ENCODE results near the gene GLS. TPM values are rescaled to one million over a fixed set of nuclear protein-coding genes. Genes with fewer than 3 reads are reported as not detected.

GLS gene
- total and polyA plus RNA-seq, 9 of the 15 experiments (the other 6 are each of a cell fraction or from before 2014, with no cell fraction given), result 13.7 to 77.5 (median 48.2) TPM

GRCh38 chr2:190840569-190841172 is 40.0 kb upstream of the GLS start:
- DNase-seq (ENCODE audit: extremely low read depth in 1 of 4, low spot score in 3 of 4), result no peak
- Histone ChIP-seq H3K9ac (ENCODE audit: insufficient read depth in 1 of 2, low read depth in 2 of 2, low read length in 2 of 2) (no peak overlapping the region), H3K4me1 (replicated peaks in 1 of 2; ENCODE audit: control insufficient read depth in 2 of 2, insufficient read depth in 2 of 2, low read length in 2 of 2) (no peaks in the 10 kb centered on the region), H3K27ac (ENCODE audit: extremely low read depth, low read depth, low read length) (no peak overlapping the region), H3K9me3 (replicated peaks; ENCODE audit: control insufficient read depth, insufficient read depth, low read depth, low read length) (no peaks in the 10 kb centered on the region), H3K4me2 (ENCODE audit: insufficient read depth, low read length) (no peak overlapping the region), H3K36me3 (ENCODE audit: control insufficient read depth, insufficient read depth, low read length) (no peaks in the 10 kb centered on the region), H4K20me1 (replicated peaks; ENCODE audit: control insufficient read depth, insufficient read depth, low read length) (no peaks in the 10 kb centered on the region), H3K27me3 (ENCODE audit: control insufficient read depth in 2 of 2, insufficient read depth in 2 of 2, low read length in 2 of 2) (no peaks in the 10 kb centered on the region; a peak in 2 of 5 replicates), H3K9me1 (ENCODE audit: control insufficient read depth, insufficient read depth, low read length) (no peaks in the 10 kb centered on the region), H2AFZ (ENCODE audit: low read depth, low read length) (no peak overlapping the region), H3K79me2 (ENCODE audit: control insufficient read depth, insufficient read depth, low read length) (no peaks in the 10 kb centered on the region), H3K4me3 (no peak overlapping the region)
- in situ Hi-C loops (cut with MboI) (no loop called here), intact Hi-C loops (cut with micrococcal nuclease) (loop anchor here (10.0 kb wide), 1 partner anchor 104 kb away; no protein-coding TSS in a partner anchor)
- ChIA-PET POLR2A (interaction anchor here (0.7 kb wide), 1 partner anchor 174 kb away, joined by 4 read pairs; no protein-coding TSS in a partner anchor), CTCF (ENCODE audit: low intra/inter-chr PET ratio) (no interaction called here)
- no peak for ATAC-seq
- no peak for FAIRE-seq
- 19% methylated on average over 4 of the region's 4 CpGs for WGBS (ENCODE audit: insufficient coverage, low coverage, missing lambda C conversion rate)
- BruUV-seq (replicated peaks), result no TSS peak
- TF ChIP-seq SMARCC2 (IDR thresholded peaks at IDR 0.05; ENCODE audit: low read depth) (no peak), CBX1 (IDR thresholded peaks at IDR 0.05; ENCODE audit: low read depth) (no peak), NR2C2 (CRISPR knock-in tag; IDR thresholded peaks at IDR 0.05) (no peak), NR2C2 (tag; IDR thresholded peaks at IDR 0.05) (no peak), RREB1 (CRISPR knock-in tag; IDR thresholded peaks at IDR 0.05) (no peak), ZNF318 (IDR thresholded peaks at IDR 0.05; ENCODE audit: borderline replicate concordance in 1 of 2, low read depth in 1 of 2) (no peak)

Measured in K562 (cell line).